Smooth muscle cell (in vitro differentiated cells): ENCODE results near the gene LDHA. TPM values are rescaled to one million over a fixed set of nuclear protein-coding genes. Genes with fewer than 3 reads are reported as not detected.

Source experiments
- DNase-seq: peaks from one replicate; lab custom pipeline; 2025; ENCODE audit not compliant: unreplicated experiment; lab: John Stamatoyannopoulos, UW
- H2AFZ ChIP-seq: fragments of 200-600 bp; sonication (generic); 2 replicates; pipeline ENCODE4 v1.6.0; 2016; ENCODE audit warnings: antibody characterized with exemption, low read depth, mild to moderate bottlenecking
- H3F3A ChIP-seq: fragments of 200-600 bp; sonication (generic); 2 replicates; pipeline ENCODE4 v1.6.0; 2017; ENCODE audit warnings: antibody characterized with exemption, low read depth
- H3K27ac ChIP-seq: fragments of 200-600 bp; sonication (generic); 2 replicates; pipeline ENCODE4 v1.5.1; 2016; ENCODE audit warnings: low read depth, mild to moderate bottlenecking
- H3K27me3 ChIP-seq: fragments of 200-600 bp; sonication (generic); 2 replicates; pipeline ENCODE4 v1.6.1; 2016; ENCODE audit warnings: low read depth, mild to moderate bottlenecking
- H3K36me3 ChIP-seq: fragments of 200-600 bp; sonication (generic); 2 replicates; pipeline ENCODE4 v1.5.1; 2016; ENCODE audit warnings: low read depth
- H3K4me1 ChIP-seq: fragments of 200-600 bp; sonication (generic); 2 replicates; pipeline ENCODE4 v1.5.1; 2016; ENCODE audit warnings: low read depth
- H3K4me2 ChIP-seq: fragments of 200-600 bp; sonication (generic); 2 replicates; pipeline ENCODE4 v1.6.0; 2016; ENCODE audit warnings: mild to moderate bottlenecking
- H3K4me3 ChIP-seq: fragments of 200-600 bp; sonication (generic); 2 replicates; pipeline ENCODE4 v1.5.1; 2016; ENCODE audit warnings: mild to moderate bottlenecking
- H3K79me2 ChIP-seq: fragments of 200-600 bp; sonication (generic); 2 replicates; pipeline ENCODE4 v1.6.0; 2016; ENCODE audit warnings: low read depth, mild to moderate bottlenecking
- H3K9ac ChIP-seq: fragments of 200-600 bp; sonication (generic); 2 replicates; pipeline ENCODE4 v1.6.0; 2016; ENCODE audit warnings: low read depth
- H3K9me3 ChIP-seq: fragments of 200-600 bp; sonication (generic); replicated peaks from 2 replicates; pipeline ENCODE4 v1.5.1; 2016; ENCODE audit warnings: low read depth
- H4K20me1 ChIP-seq: fragments of 200-600 bp; sonication (generic); 2 replicates; pipeline ENCODE4 v1.6.0; 2016; ENCODE audit warnings: low read depth
- WGBS: methylation state at CpG from one replicate; pipeline ENCODE4 v1.1.7; 2016; ENCODE audit warnings: low lambda C conversion rate; 5-methylcytosine and 5-hydroxymethylcytosine counted together
- polyA plus RNA-seq: library from polyadenylated mRNA; unstranded; fragments of >200 nt; fragmentation: Nextera tagmentation; extraction: Ambion mirVana; gene quantifications from 2 replicates; pipeline ENCODE4 v1.2.1, GENCODE V29; 2016
- total RNA-seq: library from RNA; depleted of rRNA; stranded (reverse); fragments of >200 nt; gene quantifications from 2 replicates; pipeline ENCODE4 v1.2.3, GENCODE V29; 2014
- TF ChIP-seq, protein P1 (sequence below): fragments of 200-600 bp; sonication (generic); IDR thresholded peaks from 2 replicates; pipeline ENCODE4 v1.5.1; 2017; ENCODE audit warnings: borderline replicate concordance, mild to moderate bottlenecking, antibody characterized with exemption; ENCODE audit not compliant: insufficient read depth, poor library complexity, severe bottlenecking

LDHA gene
- total and polyA plus RNA-seq, 2 experiments from 2014 or later: 1,106 to 2,158 TPM

DNA sequence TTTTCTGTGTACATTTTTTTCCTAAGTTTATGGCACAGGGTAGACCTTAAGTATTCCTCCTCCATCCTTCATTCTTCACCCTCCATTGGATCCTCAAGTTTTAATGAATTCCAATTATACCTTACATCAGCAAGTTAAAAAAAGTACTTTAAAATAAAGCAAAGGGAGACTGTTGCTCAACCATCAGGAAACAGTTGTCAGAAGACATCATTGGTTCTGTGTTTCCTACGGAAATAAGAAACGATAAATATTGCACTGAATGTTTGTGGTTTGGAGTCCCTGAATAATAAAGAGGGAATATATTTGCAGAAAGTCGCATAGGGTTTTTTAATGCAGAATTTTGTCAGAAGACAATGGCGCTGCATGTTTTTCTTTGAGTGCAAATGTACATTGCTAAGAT is 28.1 kb upstream of the LDHA start:
- Histone ChIP-seq H3F3A (peaks cover 7% of the 10 kb centered on the region), H2AFZ (no peak overlapping the region), H3K36me3 (peaks cover 17% of the 10 kb centered on the region), H3K4me1 (no peaks in the 10 kb centered on the region), H3K9ac (no peak overlapping the region), H3K27ac (no peak overlapping the region), H4K20me1 (no peaks in the 10 kb centered on the region), H3K4me3 (no peak overlapping the region), H3K27me3 (no peaks in the 10 kb centered on the region), H3K9me3 (no peaks in the 10 kb centered on the region), H3K79me2 (no peaks in the 10 kb centered on the region), H3K4me2 (no peak overlapping the region)
- no peak for DNase-seq
- TF ChIP-seq, protein P1, sequence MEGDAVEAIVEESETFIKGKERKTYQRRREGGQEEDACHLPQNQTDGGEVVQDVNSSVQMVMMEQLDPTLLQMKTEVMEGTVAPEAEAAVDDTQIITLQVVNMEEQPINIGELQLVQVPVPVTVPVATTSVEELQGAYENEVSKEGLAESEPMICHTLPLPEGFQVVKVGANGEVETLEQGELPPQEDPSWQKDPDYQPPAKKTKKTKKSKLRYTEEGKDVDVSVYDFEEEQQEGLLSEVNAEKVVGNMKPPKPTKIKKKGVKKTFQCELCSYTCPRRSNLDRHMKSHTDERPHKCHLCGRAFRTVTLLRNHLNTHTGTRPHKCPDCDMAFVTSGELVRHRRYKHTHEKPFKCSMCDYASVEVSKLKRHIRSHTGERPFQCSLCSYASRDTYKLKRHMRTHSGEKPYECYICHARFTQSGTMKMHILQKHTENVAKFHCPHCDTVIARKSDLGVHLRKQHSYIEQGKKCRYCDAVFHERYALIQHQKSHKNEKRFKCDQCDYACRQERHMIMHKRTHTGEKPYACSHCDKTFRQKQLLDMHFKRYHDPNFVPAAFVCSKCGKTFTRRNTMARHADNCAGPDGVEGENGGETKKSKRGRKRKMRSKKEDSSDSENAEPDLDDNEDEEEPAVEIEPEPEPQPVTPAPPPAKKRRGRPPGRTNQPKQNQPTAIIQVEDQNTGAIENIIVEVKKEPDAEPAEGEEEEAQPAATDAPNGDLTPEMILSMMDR: no peak
- WGBS: 96% methylated on average over 4 of the region's 4 CpGs

DNA sequence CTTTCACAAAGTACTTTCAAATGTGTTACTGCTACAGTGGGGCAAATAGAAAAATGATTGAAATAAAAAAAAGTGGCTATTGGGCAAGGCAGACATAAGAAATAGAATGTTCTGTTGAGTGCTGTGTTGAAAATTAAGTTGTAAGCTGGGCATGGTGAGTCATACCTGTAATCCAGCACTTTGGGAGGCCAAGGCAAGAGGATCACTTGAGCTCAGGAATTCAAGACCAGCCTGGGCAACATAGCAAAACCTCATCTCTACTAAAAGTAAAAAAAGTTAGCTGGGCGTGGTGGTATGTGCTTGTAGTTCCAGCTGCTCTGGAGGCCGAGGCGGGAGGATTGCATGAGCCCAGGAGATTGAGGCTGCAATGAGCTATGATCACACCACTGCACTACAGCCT is 26.9 kb upstream of the LDHA start:
- 96% methylated on average over 3 of the region's 3 CpGs for WGBS
- H3F3A ChIP-seq: peaks cover 7% of the 10 kb centered on the region
- DNase-seq: no peak

DNA sequence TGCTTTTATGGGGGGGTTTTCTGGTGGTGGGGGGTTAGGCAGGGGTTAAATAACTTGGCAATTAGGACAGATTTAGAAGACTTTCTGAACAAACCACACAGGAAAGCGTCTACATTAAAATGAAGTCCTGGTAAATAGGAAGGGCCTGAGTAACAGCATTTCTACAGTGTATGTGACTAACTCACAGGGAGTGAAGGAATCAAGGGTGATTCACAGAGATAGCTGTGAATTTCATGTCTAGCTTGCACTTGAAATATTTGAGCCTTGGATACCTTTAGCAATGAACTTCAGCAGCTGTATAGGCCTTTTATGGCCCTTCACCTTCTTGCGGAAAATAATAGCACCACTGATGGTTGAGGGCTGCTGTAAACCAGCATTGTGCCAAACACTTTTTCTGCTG is 26.1 kb upstream of the LDHA start:
- H3K27me3 ChIP-seq: no peaks in the 10 kb centered on the region
- TF ChIP-seq, protein P1: no peak
- no peaks in the 10 kb centered on the region for H3K79me2 ChIP-seq
- no peaks in the 10 kb centered on the region for H4K20me1 ChIP-seq
- H3K9me3 ChIP-seq: no peaks in the 10 kb centered on the region
- no peak for DNase-seq
- H3F3A ChIP-seq: peaks cover 7% of the 10 kb centered on the region
- H3K4me1 ChIP-seq: no peaks in the 10 kb centered on the region
- H3K36me3 ChIP-seq: peaks cover 14% of the 10 kb centered on the region
- H3K9ac ChIP-seq: no peak overlapping the region
- no peak overlapping the region for H3K4me3 ChIP-seq
- no peak overlapping the region for H2AFZ ChIP-seq
- peak overlapping the region; percentile 36 for H3K4me2 ChIP-seq
- WGBS: 33% methylated on average over 2 of the region's 2 CpGs
- peak overlapping the region; percentile 83 for H3K27ac ChIP-seq

More for the DNA sequence above, 26.9 kb upstream of the LDHA start:
- no peaks in the 10 kb centered on the region for H3K79me2 ChIP-seq
- no peak overlapping the region for H3K4me2 ChIP-seq
- no peak overlapping the region for H3K9ac ChIP-seq
- H2AFZ ChIP-seq: no peak overlapping the region
- H3K9me3 ChIP-seq: no peaks in the 10 kb centered on the region
- peak overlapping the region; percentile 83 for H3K27ac ChIP-seq
- TF ChIP-seq, protein P1: no peak
- no peak overlapping the region for H3K4me3 ChIP-seq
- H3K27me3 ChIP-seq: no peaks in the 10 kb centered on the region
- peaks cover 14% of the 10 kb centered on the region for H3K36me3 ChIP-seq
- no peaks in the 10 kb centered on the region for H3K4me1 ChIP-seq
- H4K20me1 ChIP-seq: no peaks in the 10 kb centered on the region

DNA sequence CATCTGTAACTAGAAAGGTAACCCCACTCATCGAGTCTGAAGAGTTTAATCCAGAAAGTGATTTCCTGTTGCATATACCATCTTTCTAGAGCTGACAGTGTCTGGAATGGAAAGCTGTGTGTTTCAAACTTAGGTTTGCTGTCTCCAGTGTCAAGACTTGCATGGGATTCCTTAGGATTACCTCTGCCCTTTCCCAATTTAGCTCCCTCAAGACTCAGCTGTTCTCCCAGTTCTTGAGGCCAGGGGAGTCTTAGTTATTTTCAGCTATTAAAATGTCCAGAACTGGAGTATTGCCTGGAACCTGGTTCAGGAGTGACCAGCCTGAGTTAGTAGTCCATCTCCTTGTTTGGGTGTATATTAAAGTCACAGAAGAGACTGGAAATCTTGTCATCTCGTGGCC is 25.0 kb upstream of the LDHA start:
- DNase-seq: no peak
- Histone ChIP-seq H3K36me3 (peaks cover 14% of the 10 kb centered on the region), H3K27me3 (no peaks in the 10 kb centered on the region), H3K27ac (peak overlapping the region; percentile 83), H3K4me2 (no peak overlapping the region), H3K79me2 (no peaks in the 10 kb centered on the region), H4K20me1 (no peaks in the 10 kb centered on the region), H3F3A (peaks cover 7% of the 10 kb centered on the region), H3K4me3 (no peak overlapping the region), H3K4me1 (no peaks in the 10 kb centered on the region), H3K9ac (no peak overlapping the region), H3K9me3 (no peaks in the 10 kb centered on the region), H2AFZ (no peak overlapping the region)
- WGBS: 93% methylated on average over 2 of the region's 2 CpGs
- TF ChIP-seq, protein P1: no peak
